NOMO-1 treated with dmso at 0.1 percent for 144 hours (cell line): Measurements from ENCODE around the gene DDA1.

Experiments
- DNase-seq: peaks from one replicate; lab custom pipeline; 2025; ENCODE audit not compliant: unreplicated experiment; lab: John Stamatoyannopoulos, UW

The DDA1 gene

DNA sequence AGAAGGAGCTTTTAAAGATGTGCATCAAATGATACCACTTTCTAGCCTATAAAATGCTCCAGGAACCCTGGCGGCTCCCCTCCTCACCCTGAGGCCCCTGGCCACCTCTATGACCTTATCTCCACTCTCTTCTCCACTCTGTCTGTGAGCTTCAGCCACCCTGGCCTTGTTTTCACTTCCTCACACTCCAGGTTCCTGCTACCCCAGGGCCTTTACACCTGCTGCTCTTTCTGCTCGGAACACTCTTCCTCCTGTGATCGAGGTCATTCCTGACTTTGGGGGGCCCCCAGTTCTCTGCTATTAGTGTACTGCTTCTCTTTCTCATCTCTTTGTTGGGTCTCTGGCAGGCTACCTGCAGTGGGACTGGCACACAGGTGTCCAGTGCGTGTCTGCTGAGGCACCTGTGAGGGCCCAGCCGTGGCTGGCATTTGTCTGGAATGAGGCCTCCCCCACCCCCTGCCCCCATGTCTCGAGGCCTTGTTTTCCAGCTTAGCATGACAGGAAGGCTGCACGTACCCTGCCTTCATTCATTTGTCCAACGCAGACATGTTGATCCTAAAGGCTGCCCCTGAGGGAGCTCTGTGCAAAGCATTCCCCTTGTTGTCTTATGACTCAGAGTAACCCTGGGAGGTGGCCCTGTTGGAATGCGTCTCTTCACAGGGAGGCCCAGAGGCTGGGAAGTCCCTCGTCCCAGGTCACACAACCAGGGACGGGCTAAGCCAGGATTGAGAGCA is 2.3 kb downstream of the DDA1 start:
- no peak for DNase-seq

GRCh38 chr19:17312189-17313113 is 3.1 kb downstream of the DDA1 start:
- DNase-seq = no peak

GRCh38 chr19:17314007-17314593 is 4.7 kb downstream of the DDA1 start:
- no peak for DNase-seq

GRCh38 chr19:17318966-17319365 is 9.6 kb downstream of the DDA1 start:
- DNase-seq = no peak

- DNase-seq = no peak
These were observed 10.3 kb downstream of the DDA1 start for GRCh38 chr19:17319473-17320238.

DNA sequence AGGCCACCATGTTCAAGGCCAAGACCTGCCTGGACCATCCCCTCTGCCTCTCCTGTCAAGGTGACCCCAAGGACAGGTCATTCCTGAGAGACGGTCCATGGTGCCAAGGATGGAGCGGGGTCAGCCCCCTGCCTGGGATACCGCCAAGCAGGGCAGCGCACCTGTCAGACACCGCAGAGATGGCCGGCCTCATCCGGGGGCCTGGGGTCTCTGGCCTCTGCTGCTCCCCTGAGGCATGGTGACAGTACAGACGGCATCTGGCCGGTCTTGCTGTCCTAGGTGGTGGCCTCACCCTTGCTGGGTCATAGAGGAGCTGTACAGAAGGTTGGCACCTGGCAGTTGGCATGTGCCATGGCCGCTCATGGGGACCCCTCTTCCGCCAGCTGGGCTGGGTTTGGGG is 11.1 kb downstream of the DDA1 start:
- DNase-seq = no peak

GRCh38 chr19:17321655-17322489 is 12.5 kb downstream of the DDA1 start:
- no peak for DNase-seq

DNA sequence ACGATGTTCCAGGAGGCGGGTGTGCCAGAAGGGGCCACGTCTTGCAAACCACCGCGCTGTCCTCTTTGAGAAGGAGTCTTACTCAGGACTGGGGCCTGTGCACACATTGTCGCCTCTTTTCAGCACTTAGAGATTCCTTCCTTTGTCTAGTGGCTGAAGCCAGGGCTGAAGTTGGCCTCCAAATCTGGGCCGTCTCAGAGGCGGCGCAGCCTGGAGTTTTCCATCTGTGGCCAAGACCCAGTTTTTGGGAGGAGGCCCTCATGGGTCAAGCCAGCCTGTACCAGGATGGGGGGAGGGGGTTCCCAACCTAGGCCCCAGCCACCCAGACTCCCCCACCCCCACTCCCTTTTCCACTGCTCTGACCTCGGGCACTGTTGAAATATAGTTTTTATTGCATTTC is 13.5 kb downstream of the DDA1 start:
- DNase-seq = no peak

DNA sequence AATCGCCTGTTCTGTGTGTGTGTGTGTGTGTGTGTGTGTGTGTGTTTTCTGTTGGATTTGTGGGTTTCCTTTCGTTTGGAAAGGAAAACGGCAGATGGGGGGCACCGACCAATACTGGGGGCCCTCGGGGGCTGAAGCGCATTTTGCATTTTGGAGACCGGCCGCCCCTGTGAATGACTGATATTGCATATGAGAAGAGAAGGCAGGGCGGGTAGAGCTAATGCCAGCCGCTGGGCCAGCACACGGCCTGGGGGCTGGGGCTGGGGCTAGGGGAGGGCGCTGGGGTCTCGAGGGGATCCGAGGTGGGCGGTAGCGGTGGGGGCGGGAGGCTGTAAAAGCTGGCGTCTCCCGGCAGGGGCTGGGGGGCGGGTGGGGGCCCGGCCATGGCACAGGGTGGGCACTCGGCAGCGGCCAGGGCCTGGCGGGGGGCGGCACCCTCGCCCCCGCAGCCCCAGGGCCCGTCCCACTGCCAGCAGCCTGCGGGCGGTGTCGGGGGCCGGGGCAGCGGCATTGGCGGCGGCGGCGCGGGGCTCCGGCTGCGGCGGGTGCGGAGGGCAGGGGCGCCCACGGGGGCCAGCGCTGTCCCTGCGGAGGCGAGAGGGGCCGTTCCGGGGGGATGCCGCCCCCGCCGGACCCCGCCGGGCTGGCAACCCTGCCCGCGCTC is 14.1 kb downstream of the DDA1 start:
- no peak for DNase-seq

DNA sequence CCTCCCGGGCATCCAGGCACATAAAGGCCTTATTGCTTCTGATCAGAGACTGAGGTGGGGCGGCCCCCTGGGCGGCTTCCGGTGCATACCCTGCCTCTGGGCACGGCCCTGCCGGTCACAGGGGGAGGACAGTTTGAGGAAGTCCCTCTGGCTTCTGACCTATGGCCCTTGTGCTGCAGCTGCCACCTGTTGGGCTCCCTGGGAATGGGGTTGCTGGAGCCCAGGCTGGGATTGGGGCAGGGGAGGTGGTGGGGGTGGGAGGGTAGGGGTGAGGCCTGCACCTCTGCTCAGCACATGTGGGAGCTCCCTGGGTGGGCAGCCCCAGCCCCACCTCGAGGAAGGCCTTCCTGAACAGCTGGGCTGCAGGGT is 14.6 kb downstream of the DDA1 start:
- DNase-seq = no peak

DNA sequence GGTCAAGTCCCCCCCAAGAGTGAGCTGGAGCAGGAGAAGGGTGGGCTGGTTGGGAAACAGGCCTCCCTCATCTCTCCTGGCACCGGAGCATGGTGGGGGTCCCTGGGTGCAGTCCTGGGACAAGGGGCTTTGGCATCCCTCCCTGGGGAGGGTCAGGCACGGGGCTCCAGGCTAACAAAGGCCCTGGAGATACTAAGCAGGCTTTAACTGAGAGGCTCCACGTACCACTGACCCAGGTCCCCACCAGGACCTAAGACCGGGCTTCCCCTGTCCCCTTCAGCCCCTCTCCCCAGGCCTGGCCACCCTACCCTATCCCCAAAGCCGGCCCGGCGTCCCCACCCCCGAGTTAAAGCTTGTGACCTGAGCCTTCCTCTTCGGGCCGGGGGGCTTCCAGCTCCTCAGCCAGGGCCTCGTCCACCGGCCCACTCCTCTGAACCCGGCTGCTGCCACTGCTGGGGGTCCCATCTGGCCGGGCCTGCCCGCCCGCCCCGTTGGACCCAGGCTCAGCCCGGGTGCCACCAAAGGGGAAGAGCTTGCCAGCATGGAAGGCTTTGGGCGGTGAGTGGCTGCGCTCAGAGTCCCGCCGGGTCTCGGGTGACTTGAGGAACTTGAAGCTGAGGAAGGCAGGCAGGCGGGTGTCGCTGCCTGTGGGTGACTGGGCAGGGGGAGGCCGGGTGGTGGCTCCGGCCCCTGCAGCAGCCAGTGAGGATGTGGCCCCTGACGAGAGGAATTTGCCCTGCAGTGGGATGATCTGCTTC is 15.2 kb downstream of the DDA1 start:
- no peak for DNase-seq

GRCh38 chr19:17325133-17325532 is 15.8 kb downstream of the DDA1 start:
- DNase-seq = no peak

GRCh38 chr19:17325881-17326594 is 16.7 kb downstream of the DDA1 start:
- no peak for DNase-seq

- no peak for DNase-seq
These were observed 17.2 kb downstream of the DDA1 start for GRCh38 chr19:17326595-17326966.

GRCh38 chr19:17327068-17327653 is 17.8 kb downstream of the DDA1 start:
- no peak for DNase-seq

DNA sequence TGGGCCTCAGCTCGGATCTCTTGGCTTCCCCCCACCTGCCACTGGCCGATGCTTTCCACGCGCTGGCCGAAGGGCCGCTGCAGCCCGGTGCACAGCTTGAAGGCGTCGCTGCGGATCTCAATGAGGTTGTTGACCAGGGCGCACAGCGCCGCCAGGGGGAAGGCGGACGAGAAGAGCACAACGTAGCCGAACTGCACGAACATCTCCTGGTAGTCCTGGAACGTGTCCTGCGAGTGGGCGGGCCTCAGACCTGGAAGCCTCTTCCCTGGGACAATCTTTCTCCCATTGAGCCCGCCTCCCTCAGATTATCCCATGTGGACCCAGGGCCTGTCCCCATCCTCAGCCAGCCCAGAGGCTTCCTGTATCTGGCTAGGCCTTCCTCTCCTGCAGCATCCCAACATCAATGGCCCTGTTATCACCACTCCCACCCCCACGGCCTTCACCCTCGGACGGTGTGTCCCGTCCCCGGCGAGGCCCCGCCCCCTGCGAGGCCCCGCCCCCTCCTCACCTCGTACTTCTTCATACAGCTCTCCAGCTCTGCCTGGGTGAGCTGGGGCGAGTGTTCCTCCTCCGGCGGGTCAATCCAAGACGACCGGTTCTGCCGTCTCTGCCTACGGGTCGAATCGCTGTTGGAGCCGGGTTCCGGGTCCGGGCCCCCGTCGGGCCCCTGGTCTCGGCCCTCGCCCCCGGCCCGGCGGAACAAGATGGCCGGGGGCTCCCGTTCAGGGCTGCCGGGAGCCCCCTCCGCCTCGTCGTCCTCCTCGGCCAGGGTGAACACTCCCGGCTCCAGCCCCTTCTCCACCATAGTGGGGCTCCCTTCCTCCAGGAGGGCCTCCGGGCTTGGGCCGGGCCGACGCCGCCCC is 18.5 kb downstream of the DDA1 start:
- no peak for DNase-seq
